D721Med (cell line): Measurements from ENCODE around the gene TNNT3.

Experiments used
- DNase-seq: peaks from one replicate; pipeline ENCODE4 v3.0.0; 2011; ENCODE audit warnings: low spot score; ENCODE audit not compliant: insufficient read length
- FAIRE-seq: peaks from 2 replicates; lab custom pipeline; 2011; peaks lifted over from hg19 to GRCh38; lab: Jason Lieb, UNC
- CTCF ChIP-seq: IDR thresholded peaks from 2 replicates; pipeline ENCODE4 v1.5.1; 2012; ENCODE audit warnings: mild to moderate bottlenecking, control low read depth; ENCODE audit not compliant: insufficient read depth; ENCODE audit errors: missing control alignments

TNNT3 gene

GRCh38 chr11:1979607-1980006 lies 60.1 kb downstream of the TNNT3 start:
- FAIRE-seq = no peak
- no peak for DNase-seq
- TF ChIP-seq CTCF = no peak

GRCh38 chr11:1982873-1983600 lies 63.5 kb downstream of the TNNT3 start:
- no peak for TF ChIP-seq CTCF
- no peak for DNase-seq
- no peak for FAIRE-seq

GRCh38 chr11:1983601-1983961 lies 64.1 kb downstream of the TNNT3 start:
- TF ChIP-seq CTCF = no peak
- DNase-seq (no peak), FAIRE-seq (no peak)

- FAIRE-seq = no peak
- no peak for TF ChIP-seq CTCF
- no peak for DNase-seq
Measured at GRCh38 chr11:1987024-1987423, 67.5 kb downstream of the TNNT3 start.

- TF ChIP-seq CTCF = no peak
- DNase-seq = no peak
- no peak for FAIRE-seq
Measured at GRCh38 chr11:1988174-1988573, 68.7 kb downstream of the TNNT3 start.
